Activated naive CD4-positive, alpha-beta T cell treated with anti-CD3 and anti-CD28 coated beads, Interleukin-2, amount 50 U/mL, for 24 hours (primary cell): ENCODE results near the gene BCL2L2.

ENCODE experiments used
- H3K27ac Mint-ChIP-seq: one replicate; pipeline ENCODE4 v1.8.0; 2021; ENCODE audit warnings: mild to moderate bottlenecking, mixed read lengths
- H3K27me3 Mint-ChIP-seq: one replicate; pipeline ENCODE4 v1.8.0; 2021; ENCODE audit warnings: mixed read lengths
- H3K36me3 Mint-ChIP-seq: one replicate; pipeline ENCODE4 v1.8.0; 2021; ENCODE audit warnings: mixed read lengths
- H3K4me1 Mint-ChIP-seq: one replicate; pipeline ENCODE4 v1.8.0; 2021; ENCODE audit warnings: mixed read lengths
- H3K4me3 Mint-ChIP-seq: one replicate; pipeline ENCODE4 v1.8.0; 2021; ENCODE audit warnings: mild to moderate bottlenecking, mixed read lengths
- H3K9me3 Mint-ChIP-seq: one replicate; pipeline ENCODE4 v1.8.0; 2021; ENCODE audit warnings: mixed read lengths

The BCL2L2 gene

GRCh38 chr14:23357261-23357660 lies 50.6 kb downstream of the BCL2L2 start:
- H3K27ac Mint-ChIP-seq: no peak overlapping the region
- H3K27me3 Mint-ChIP-seq: peaks cover 1% of the 10 kb centered on the region
- H3K9me3 Mint-ChIP-seq: no peaks in the 10 kb centered on the region
- H3K4me3 Mint-ChIP-seq: no peak overlapping the region
- no peaks in the 10 kb centered on the region for H3K36me3 Mint-ChIP-seq
- H3K4me1 Mint-ChIP-seq: peaks cover 11% of the 10 kb centered on the region

GRCh38 chr14:23358042-23358441 lies 51.4 kb downstream of the BCL2L2 start:
- Mint-ChIP-seq H3K9me3 (no peaks in the 10 kb centered on the region), H3K4me1 (peaks cover 8% of the 10 kb centered on the region), H3K36me3 (no peaks in the 10 kb centered on the region), H3K4me3 (no peak overlapping the region), H3K27ac (no peak overlapping the region), H3K27me3 (peaks cover 1% of the 10 kb centered on the region)

- Mint-ChIP-seq H3K27me3 (peaks cover 1% of the 10 kb centered on the region), H3K27ac (no peak overlapping the region), H3K9me3 (no peaks in the 10 kb centered on the region), H3K36me3 (no peaks in the 10 kb centered on the region), H3K4me3 (no peak overlapping the region), H3K4me1 (peaks cover 1% of the 10 kb centered on the region)
Measured at GRCh38 chr14:23358553-23359166, 52.0 kb downstream of the BCL2L2 start.

GRCh38 chr14:23359167-23359626 lies 52.6 kb downstream of the BCL2L2 start:
- H3K4me3 Mint-ChIP-seq: no peak overlapping the region
- H3K27me3 Mint-ChIP-seq: peaks cover 1% of the 10 kb centered on the region
- H3K27ac Mint-ChIP-seq: no peak overlapping the region
- H3K36me3 Mint-ChIP-seq: no peaks in the 10 kb centered on the region
- no peaks in the 10 kb centered on the region for H3K4me1 Mint-ChIP-seq
- H3K9me3 Mint-ChIP-seq: no peaks in the 10 kb centered on the region

- Mint-ChIP-seq H3K9me3 (no peaks in the 10 kb centered on the region), H3K4me3 (no peak overlapping the region), H3K27ac (no peak overlapping the region), H3K27me3 (peaks cover 7% of the 10 kb centered on the region), H3K36me3 (no peaks in the 10 kb centered on the region), H3K4me1 (no peaks in the 10 kb centered on the region)
Measured at GRCh38 chr14:23359722-23360447, 53.3 kb downstream of the BCL2L2 start.

- no peaks in the 10 kb centered on the region for H3K9me3 Mint-ChIP-seq
- H3K27me3 Mint-ChIP-seq: peaks cover 7% of the 10 kb centered on the region
- no peak overlapping the region for H3K27ac Mint-ChIP-seq
- H3K4me3 Mint-ChIP-seq: no peak overlapping the region
- H3K4me1 Mint-ChIP-seq: no peaks in the 10 kb centered on the region
- no peaks in the 10 kb centered on the region for H3K36me3 Mint-ChIP-seq
Measured at GRCh38 chr14:23360496-23360895, 53.9 kb downstream of the BCL2L2 start.

- Mint-ChIP-seq H3K4me1 (no peaks in the 10 kb centered on the region), H3K27me3 (peaks cover 7% of the 10 kb centered on the region), H3K36me3 (no peaks in the 10 kb centered on the region), H3K4me3 (no peak overlapping the region), H3K27ac (no peak overlapping the region), H3K9me3 (no peaks in the 10 kb centered on the region)
Measured at GRCh38 chr14:23361320-23361719, 54.7 kb downstream of the BCL2L2 start.
